Esophagus squamous epithelium (tissue), 5 donors: Measurements from ENCODE around the gene SLF2. TPM values are rescaled to one million over a fixed set of nuclear protein-coding genes. Genes with fewer than 3 reads are reported as not detected.
A peak's percentile ranks its signal among the peaks of the same experiment; 100 is the strongest.

Source experiments
- DNase-seq: peaks from one replicate; lab custom pipeline; 2025; lab: John Stamatoyannopoulos, UW
- H3K27ac ChIP-seq, 4 donors: fragments of 200-600 bp; sonication (generic); one replicate each; pipeline ENCODE4 v1.5.1; 2016 to 2019; ENCODE audit warnings: mild to moderate bottlenecking in 1 of 4
- H3K27me3 ChIP-seq, 4 donors: fragments of 200-600 bp; sonication (generic); 1 replicate in 3 of 4; 2 replicates in 1 of 4; pipeline versions ENCODE4 v1.5.1 to v1.6.0; 2017 to 2021; ENCODE audit warnings: antibody characterized with exemption in 1 of 4
- H3K36me3 ChIP-seq, 3 donors: fragments of 200-600 bp; sonication (generic); one replicate each; pipeline ENCODE4 v1.5.1; 2016 to 2019
- H3K4me1 ChIP-seq, 3 donors: fragments of 200-600 bp; sonication (generic); one replicate each; pipeline ENCODE4 v1.5.1; 2017 to 2019
- H3K4me3 ChIP-seq, 4 donors: fragments of 200-600 bp; sonication (generic); 1 replicate in 3 of 4; 2 replicates in 1 of 4; pipeline ENCODE4 v1.5.1; 2016 to 2019; ENCODE audit warnings: mild to moderate bottlenecking in 2 of 4, moderate library complexity in 1 of 4
- H3K9me3 ChIP-seq, 3 donors: fragments of 200-600 bp; sonication (generic); one replicate each; pipeline ENCODE4 v1.5.1; 2016 to 2019
- POLR2A ChIP-seq, 4 donors: fragments of 450-650 bp; IDR thresholded peaks; one replicate each; pipeline ENCODE4 v1.6.1; 2017; ENCODE audit warnings: antibody characterized with exemption in 4 of 4, mild to moderate bottlenecking in 4 of 4, moderate library complexity in 3 of 4
- WGBS, 2 donors: methylation state at CpG; one replicate each; pipeline ENCODE4 v1.1.5; 2018; 5-methylcytosine and 5-hydroxymethylcytosine counted together
- intact Hi-C: fragments of 100-400 bp; cut with DNase I; formaldehyde crosslinking; loops from one replicate; pipeline ENCODE4 v1.15.0; 2022
- total RNA-seq, 4 donors: library from RNA; depleted of rRNA; stranded (reverse); fragments of >200 nt; gene quantifications; one replicate each; pipeline ENCODE4 v1.1.0, GENCODE V29; 2016
- TF ChIP-seq, protein P1 (sequence below), 6 experiments: fragments of 450-650 bp in 4 of 6; fragments of 200-600 bp in 2 of 6; sonication (generic) in 2 of 6; IDR thresholded peaks; one replicate each; pipeline ENCODE4 v1.5.1; 2016 to 2019; ENCODE audit warnings: antibody characterized with exemption in 6 of 6, mild to moderate bottlenecking in 4 of 6, moderate library complexity in 4 of 6
- donor health status: DM: yes; HTN: yes; CAD: no.

The SLF2 gene
- total RNA-seq, 4 donors from 2014 or later, result 12.1 to 24.8 (median 13.5) TPM

DNA sequence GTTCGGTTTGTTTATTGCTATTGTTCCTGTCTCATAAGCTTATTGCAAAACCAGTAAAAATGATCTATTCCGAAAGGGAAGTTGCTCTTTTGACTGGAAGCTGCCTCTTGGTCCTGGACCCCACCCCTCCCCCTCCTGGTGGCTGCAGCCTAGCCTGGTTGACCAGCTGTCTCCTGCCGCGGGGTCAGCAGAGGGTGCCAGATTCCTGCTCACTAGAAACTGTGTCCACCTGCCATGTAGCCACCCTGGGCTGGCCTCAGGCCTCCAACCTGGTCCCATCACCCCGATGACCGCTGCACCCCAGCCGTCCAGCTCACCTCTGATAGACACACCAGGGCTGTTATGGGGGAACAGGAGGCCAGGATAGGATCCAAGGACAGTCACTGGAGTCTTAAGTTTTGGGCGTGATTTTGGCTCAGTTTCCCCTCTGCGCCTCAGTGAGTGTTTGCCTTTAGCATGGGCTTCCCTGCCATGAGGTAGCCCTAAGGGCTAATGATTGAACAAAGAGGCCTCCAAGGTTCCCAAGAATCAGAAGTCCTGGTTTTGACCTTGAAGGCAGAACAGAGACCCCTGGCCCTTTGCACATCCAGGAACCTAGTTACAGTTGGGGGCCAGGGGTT is 32.9 kb upstream of the SLF2 start:
- TF ChIP-seq, protein P1, sequence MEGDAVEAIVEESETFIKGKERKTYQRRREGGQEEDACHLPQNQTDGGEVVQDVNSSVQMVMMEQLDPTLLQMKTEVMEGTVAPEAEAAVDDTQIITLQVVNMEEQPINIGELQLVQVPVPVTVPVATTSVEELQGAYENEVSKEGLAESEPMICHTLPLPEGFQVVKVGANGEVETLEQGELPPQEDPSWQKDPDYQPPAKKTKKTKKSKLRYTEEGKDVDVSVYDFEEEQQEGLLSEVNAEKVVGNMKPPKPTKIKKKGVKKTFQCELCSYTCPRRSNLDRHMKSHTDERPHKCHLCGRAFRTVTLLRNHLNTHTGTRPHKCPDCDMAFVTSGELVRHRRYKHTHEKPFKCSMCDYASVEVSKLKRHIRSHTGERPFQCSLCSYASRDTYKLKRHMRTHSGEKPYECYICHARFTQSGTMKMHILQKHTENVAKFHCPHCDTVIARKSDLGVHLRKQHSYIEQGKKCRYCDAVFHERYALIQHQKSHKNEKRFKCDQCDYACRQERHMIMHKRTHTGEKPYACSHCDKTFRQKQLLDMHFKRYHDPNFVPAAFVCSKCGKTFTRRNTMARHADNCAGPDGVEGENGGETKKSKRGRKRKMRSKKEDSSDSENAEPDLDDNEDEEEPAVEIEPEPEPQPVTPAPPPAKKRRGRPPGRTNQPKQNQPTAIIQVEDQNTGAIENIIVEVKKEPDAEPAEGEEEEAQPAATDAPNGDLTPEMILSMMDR (IDR thresholded peaks at IDR 0.05), result no peak
- no peak for TF ChIP-seq POLR2A (IDR thresholded peaks at IDR 0.05)
- Histone ChIP-seq H3K27me3 (peaks cover 0 to 56% (median 0%) of the 10 kb centered on the region in 4 donors), H3K4me3 (no peak overlapping the region), H3K4me1 (peaks cover 0 to 18% (median 5%) of the 10 kb centered on the region in 3 donors), H3K36me3 (no peaks in the 10 kb centered on the region), H3K9me3 (no peaks in the 10 kb centered on the region), H3K27ac (no peak overlapping the region)
- 90 to 91% methylated on average over 2 to 6 of the region's 9 CpGs for WGBS, 2 donors
- DNase-seq, result no peak
- intact Hi-C loops, result no loop called here

DNA sequence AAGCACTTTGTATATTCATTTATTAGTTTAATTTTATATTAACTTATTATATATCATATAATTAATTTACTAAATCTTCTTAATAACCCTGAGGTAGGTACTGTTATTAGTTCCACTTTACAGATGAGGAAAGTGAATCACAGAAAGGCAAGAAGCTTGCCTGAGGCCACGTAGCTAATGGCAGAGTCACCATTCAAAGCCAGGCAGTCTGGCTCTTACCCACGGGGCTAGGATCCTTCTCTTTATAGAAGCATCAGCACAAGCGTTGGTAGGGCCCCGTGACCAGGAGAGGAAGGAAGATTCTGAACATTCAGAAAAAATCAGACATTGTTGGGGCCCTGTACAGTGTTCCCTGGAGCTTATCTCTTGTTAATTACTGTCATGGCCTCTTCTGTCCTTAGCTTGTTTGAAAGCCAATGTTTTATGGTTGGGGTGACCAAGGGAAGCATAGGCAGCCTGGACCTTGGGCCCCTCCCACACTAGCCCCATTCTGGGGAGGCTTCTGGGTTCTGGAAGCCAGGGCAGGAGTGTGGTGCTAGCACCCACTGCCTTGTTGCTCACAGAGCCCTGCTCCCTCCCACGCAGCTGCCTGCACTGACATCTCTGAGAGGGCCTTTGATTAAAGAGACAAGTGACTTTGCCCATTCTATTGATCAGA is 31.1 kb upstream of the SLF2 start:
- no peak overlapping the region for H3K4me3 ChIP-seq
- DNase-seq, result no peak
- no peak for TF ChIP-seq POLR2A (IDR thresholded peaks at IDR 0.05)
- TF ChIP-seq, protein P1 (IDR thresholded peaks at IDR 0.05), result no peak
- WGBS, 2 donors, result 35 to 57% methylated on average over 4 to 5 of the region's 5 CpGs
- H3K9me3 ChIP-seq, result no peaks in the 10 kb centered on the region
- H3K27me3 ChIP-seq, result peaks cover 0 to 38% (median 0%) of the 10 kb centered on the region in 4 donors
- intact Hi-C loops, result no loop called here
- no peak overlapping the region for H3K27ac ChIP-seq
- peaks cover 0 to 22% (median 5%) of the 10 kb centered on the region in 3 donors for H3K4me1 ChIP-seq
- no peaks in the 10 kb centered on the region for H3K36me3 ChIP-seq

- Histone ChIP-seq H3K4me1 (peaks cover 0 to 22% (median 5%) of the 10 kb centered on the region in 3 donors), H3K27me3 (peaks cover 0 to 32% (median 0%) of the 10 kb centered on the region in 4 donors), H3K27ac (no peak overlapping the region), H3K9me3 (no peaks in the 10 kb centered on the region), H3K36me3 (no peaks in the 10 kb centered on the region), H3K4me3 (no peak overlapping the region)
- 54 to 62% methylated on average over 7 to 8 of the region's 8 CpGs for WGBS, 2 donors
- intact Hi-C loops, result no loop called here
- TF ChIP-seq, protein P1 (IDR thresholded peaks at IDR 0.05), result no peak
- TF ChIP-seq POLR2A (IDR thresholded peaks at IDR 0.05), result no peak
- no peak for DNase-seq
Observed at GRCh38 chr10:100882252-100882651, 30.5 kb upstream of the SLF2 start.

DNA sequence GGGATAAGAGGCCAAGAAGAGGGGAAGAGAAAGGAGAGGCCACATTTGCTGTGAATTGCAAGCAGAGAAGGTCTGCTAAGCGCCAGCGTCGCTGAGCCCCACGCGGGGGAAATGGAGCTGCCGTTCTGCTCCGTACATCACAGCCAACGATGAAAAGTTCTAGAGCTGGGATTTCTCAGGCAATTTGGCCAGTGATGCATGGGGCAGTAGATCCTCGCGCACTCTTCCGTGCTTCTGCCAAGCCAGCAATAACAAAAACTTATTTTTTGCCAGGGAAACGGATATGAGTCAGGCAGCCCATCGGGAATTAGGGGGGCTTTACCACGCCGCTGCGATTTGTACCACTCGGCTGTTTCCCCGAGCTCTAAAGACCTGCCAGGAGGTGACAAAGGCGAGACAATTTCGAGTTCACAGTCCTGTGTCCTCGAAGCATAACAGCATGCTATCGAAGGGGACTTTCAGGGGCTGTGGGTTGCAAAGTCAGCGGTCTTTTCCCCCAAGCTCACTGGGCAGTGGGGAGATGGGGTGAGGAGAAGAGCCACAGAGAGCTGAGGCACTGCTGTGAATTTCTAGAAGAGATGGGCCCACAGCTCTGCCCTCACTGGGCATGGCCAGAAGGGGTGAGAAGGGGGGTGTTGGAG is 30.0 kb upstream of the SLF2 start:
- Histone ChIP-seq H3K27me3 (peaks cover 0 to 30% (median 0%) of the 10 kb centered on the region in 4 donors), H3K4me1 (peaks cover 0 to 22% (median 5%) of the 10 kb centered on the region in 3 donors), H3K27ac (no peak overlapping the region), H3K36me3 (no peaks in the 10 kb centered on the region), H3K4me3 (peak overlapping the region in 1 of 4 donors; percentile 1), H3K9me3 (no peaks in the 10 kb centered on the region)
- intact Hi-C loops, result no loop called here
- TF ChIP-seq, protein P1 (IDR thresholded peaks at IDR 0.05), result no peak
- no peak for TF ChIP-seq POLR2A (IDR thresholded peaks at IDR 0.05)
- no peak for DNase-seq
- 57 to 69% methylated on average over 20 to 21 of the region's 23 CpGs for WGBS, 2 donors
